IMR-90 (cell line): ENCODE data around the gene SENP2. TPM values are rescaled to one million over a fixed set of nuclear protein-coding genes. Genes with fewer than 3 reads are reported as not detected.

ENCODE experiments used
- ATAC-seq: fragments of 200-7000 bp; cut with Tn5 transposase; 2 replicates; pipeline ENCODE4 v1.9.1; 2020; ENCODE audit warnings: low read depth, mild to moderate bottlenecking, moderate library complexity
- BruUV-seq: library from RNA; stranded (reverse); fragments of 400-500 nt; replicated peaks from 2 replicates; lab custom pipeline; 2021; lab: Mats Ljungman, UMichigan
- CTCF ChIA-PET: fragments of 300-600 bp; formaldehyde crosslinking; extraction: SDS; loops from one replicate; lab custom pipeline; 2021; ENCODE audit warnings: antibody characterized with exemption; lab: Yijun Ruan, JAX
- POLR2A ChIA-PET: fragments of 300-600 bp; sonication (Branson Sonifier 250); formaldehyde crosslinking; loops from one replicate; lab custom pipeline; 2022; ENCODE audit warnings: antibody characterized with exemption; ENCODE audit not compliant: unreplicated experiment; lab: Charles Lee
- DNase-seq: peaks from one replicate; pipeline ENCODE4 v3.0.0; 2013
- H2AFZ ChIP-seq: replicated peaks from 2 replicates; pipeline ENCODE3; 2013; ENCODE audit warnings: low read length, mild to moderate bottlenecking; ENCODE audit not compliant: poor library complexity
- H2AK5ac ChIP-seq: 2 replicates; pipeline ENCODE4 v1.6.1; 2013; ENCODE audit warnings: low read depth, low read length, inconsistent platforms
- H2AK9ac ChIP-seq: replicated peaks from 2 replicates; pipeline ENCODE3; 2013; ENCODE audit warnings: mild to moderate bottlenecking, low read depth, low read length, moderate library complexity; ENCODE audit not compliant: poor library complexity
- H2BK120ac ChIP-seq: 2 replicates; pipeline ENCODE4 v1.6.1; 2013; ENCODE audit warnings: low read depth, low read length, inconsistent platforms
- H2BK15ac ChIP-seq: 3 replicates; pipeline ENCODE4 v1.6.1; 2013; ENCODE audit warnings: low read depth, low read length, inconsistent platforms
- H2BK20ac ChIP-seq: 2 replicates; pipeline ENCODE4 v1.6.1; 2013; ENCODE audit warnings: low read depth, mild to moderate bottlenecking, inconsistent platforms, low read length, moderate library complexity
- H2BK5ac ChIP-seq: 2 replicates; pipeline ENCODE4 v1.6.1; 2013; ENCODE audit warnings: mild to moderate bottlenecking, low read depth, low read length, inconsistent platforms; ENCODE audit not compliant: poor library complexity, severe bottlenecking
- H3K14ac ChIP-seq: replicated peaks from 2 replicates; pipeline ENCODE4 v1.6.1; 2013; ENCODE audit warnings: low read depth, low read length, inconsistent platforms
- H3K18ac ChIP-seq: 2 replicates; pipeline ENCODE4 v1.6.1; 2013; ENCODE audit warnings: low read depth, low read length, control low read depth
- H3K23ac ChIP-seq: 2 replicates; pipeline ENCODE4 v1.6.1; 2013; ENCODE audit warnings: low read depth, low read length, inconsistent platforms
- H3K27ac ChIP-seq: 2 replicates; pipeline ENCODE4 v1.5.1; 2013; ENCODE audit warnings: mild to moderate bottlenecking, control low read depth, low read length; ENCODE audit not compliant: insufficient read depth
- H3K27me3 ChIP-seq: 2 replicates; pipeline ENCODE4 v1.6.1; 2013; ENCODE audit warnings: low read length; ENCODE audit not compliant: control insufficient read depth, insufficient read depth
- H3K36me3 ChIP-seq: 2 replicates; pipeline ENCODE4 v1.6.1; 2013; ENCODE audit warnings: low read length, mixed read lengths; ENCODE audit not compliant: control insufficient read depth, insufficient read depth
- H3K4ac ChIP-seq: 2 replicates; pipeline ENCODE4 v1.6.1; 2013; ENCODE audit warnings: low read depth, low read length, inconsistent platforms
- H3K4me1 ChIP-seq: 2 replicates; pipeline ENCODE4 v1.6.1; 2013; ENCODE audit warnings: low read length, mixed read lengths; ENCODE audit not compliant: control insufficient read depth, insufficient read depth
- H3K4me2 ChIP-seq: 2 replicates; pipeline ENCODE4 v1.6.1; 2013; ENCODE audit warnings: low read depth, mild to moderate bottlenecking, control low read depth, low read length, moderate library complexity
- H3K4me3 ChIP-seq: 2 replicates; pipeline ENCODE4 v1.5.1; 2013; ENCODE audit warnings: low read depth, mild to moderate bottlenecking, control low read depth, low read length, moderate library complexity; ENCODE audit not compliant: insufficient read depth
- H3K56ac ChIP-seq: 2 replicates; pipeline ENCODE4 v1.6.1; 2013; ENCODE audit warnings: low read length, inconsistent platforms; ENCODE audit not compliant: insufficient read depth; ENCODE audit errors: extremely low read depth
- H3K79me1 ChIP-seq, 2 experiments: 2 replicates each; pipeline ENCODE4 v1.6.1; 2013; ENCODE audit warnings: low read length in 2 of 2, inconsistent platforms in 1 of 2, low read depth in 1 of 2
- H3K9ac ChIP-seq: 2 replicates; pipeline ENCODE4 v1.6.1; 2013; ENCODE audit warnings: low read depth, low read length, control low read depth
- H3K9me1 ChIP-seq: 2 replicates; pipeline ENCODE4 v1.6.1; 2013; ENCODE audit warnings: low read length, inconsistent platforms; ENCODE audit not compliant: insufficient read depth
- H3K9me3 ChIP-seq: 2 replicates; pipeline ENCODE4 v1.6.1; 2013; ENCODE audit warnings: low read length; ENCODE audit not compliant: control insufficient read depth, insufficient read depth
- H4K20me1 ChIP-seq: 2 replicates; pipeline ENCODE4 v1.6.1; 2013; ENCODE audit warnings: low read length, inconsistent platforms; ENCODE audit not compliant: insufficient read depth
- H4K5ac ChIP-seq: 2 replicates; pipeline ENCODE4 v1.6.1; 2013; ENCODE audit warnings: mild to moderate bottlenecking, low read depth, low read length, control low read depth
- H4K8ac ChIP-seq, 2 experiments: 2 replicates each; pipeline ENCODE4 v1.6.1; 2013; ENCODE audit warnings: low read depth in 2 of 2, low read length in 2 of 2, control low read depth in 1 of 2, inconsistent platforms in 1 of 2
- H4K91ac ChIP-seq: 2 replicates; pipeline ENCODE4 v1.6.1; 2013; ENCODE audit warnings: low read depth, low read length, inconsistent platforms; ENCODE audit not compliant: insufficient read depth
- BHLHE40 ChIP-seq: fragments of 150-350 bp; IDR thresholded peaks from 2 replicates; pipeline ENCODE4 v1.6.1; 2016; ENCODE audit warnings: mild to moderate bottlenecking, low read depth, low read length
- WGBS, 2 experiments: methylation state at CpG; one replicate each; pipeline versions ENCODE4 v1.1.5 to v1.1.7; 2013; ENCODE audit warnings: missing lambda C conversion rate in 2 of 2; ENCODE audit not compliant: insufficient read length in 1 of 2; ENCODE audit errors: extremely low coverage in 2 of 2; 5-methylcytosine and 5-hydroxymethylcytosine counted together
- dilution Hi-C: fragments of 300-500 bp; cut with HindIII; formaldehyde crosslinking; loops from one replicate; pipeline ENCODE4 v1.14.3; 2018; ENCODE audit warnings: low sequenced_read_pairs; ENCODE audit not compliant: unreplicated experiment
- in situ Hi-C: fragments of 300-500 bp; cut with MboI; formaldehyde crosslinking; loops from 3 replicates; pipeline ENCODE4 v1.14.3; 2019; ENCODE audit warnings: low sequenced_read_pairs, inconsistent platforms, mixed read lengths
- intact Hi-C: fragments of 100-400 bp; cut with micrococcal nuclease; formaldehyde crosslinking; loops from 2 replicates; pipeline ENCODE4 v1.10.0; 2022
- microRNA-seq, 2 experiments: library from miRNA; stranded (forward) in 1 of 2; unstranded in 1 of 2; fragments of 10-50 nt in 1 of 2; fragments of <30 nt in 1 of 2; gene quantifications in 1 of 2; microRNA quantifications in 1 of 2; one replicate each; pipeline versions ENCODE3 to v1.1.0; 2013 to 2020; ENCODE audit not compliant: insufficient read depth in 1 of 2, insufficient read length in 1 of 2, unreplicated experiment in 1 of 2
- polyA plus RNA-seq, 3 experiments: library from polyadenylated mRNA; depleted of rRNA; stranded (reverse); fragments of >200 nt; gene quantifications; 2 replicates each; pipeline ENCODE4 v1.2.3, GENCODE V29; 2012; ENCODE audit warnings: low replicate concordance in 1 of 3
- small RNA-seq, 5 experiments: library from RNA; depleted of rRNA; stranded (forward); fragments of <200 nt; gene quantifications; one replicate each; pipeline ENCODE3, GENCODE V24; 2012
- total RNA-seq: library from RNA; depleted of rRNA; stranded (reverse); fragments of >200 nt; gene quantifications from 2 replicates; pipeline ENCODE4 v1.2.3, GENCODE V29; 2012; rRNA removed

SENP2 gene
- total and polyA plus RNA-seq, 2 of the 4 experiments (the other 2 are of a cell fraction) = 9.4 to 15.2 TPM

- no peak overlapping the region for H2BK20ac ChIP-seq
- WGBS, 2 experiments = no CpG with 5 or more reads among the region's 4 CpGs
- BruUV-seq = no TSS peak
- H4K20me1 ChIP-seq = peaks cover 14% of the 10 kb centered on the region
- H3K4ac ChIP-seq = no peak overlapping the region
- H3K23ac ChIP-seq = no peak overlapping the region
- dilution Hi-C loops = no loop called here
- H3K27ac ChIP-seq = no peak overlapping the region
- H3K36me3 ChIP-seq = peaks cover 25% of the 10 kb centered on the region
- no peak overlapping the region for H3K14ac ChIP-seq
- no peaks in the 10 kb centered on the region for H3K9me3 ChIP-seq
- intact Hi-C loops = no loop called here
- ChIA-PET CTCF (interaction anchor here (0.9 kb wide), 1 partner anchor 20 kb away, joined by 3 read pairs; no protein-coding TSS in a partner anchor), POLR2A (no interaction called here)
- ATAC-seq = no peak
- no peak for DNase-seq
- no peak overlapping the region for H3K9ac ChIP-seq
- H3K79me1 ChIP-seq = peaks cover 38 to 56% of the 10 kb centered on the region in 2 experiments
- no peak overlapping the region for H2AK5ac ChIP-seq
- no peak overlapping the region for H2AFZ ChIP-seq
- H3K18ac ChIP-seq = no peak overlapping the region
- no peak for TF ChIP-seq BHLHE40
- H4K5ac ChIP-seq = no peak overlapping the region
- H4K91ac ChIP-seq = no peak overlapping the region
- no peak overlapping the region for H3K56ac ChIP-seq
- no peak overlapping the region for H2AK9ac ChIP-seq
- H2BK5ac ChIP-seq = no peak overlapping the region
- no peak overlapping the region for H4K8ac ChIP-seq
- no peak overlapping the region for H2BK120ac ChIP-seq
- no peak overlapping the region for H2BK15ac ChIP-seq
- H3K4me3 ChIP-seq = no peak overlapping the region
- no peaks in the 10 kb centered on the region for H3K9me1 ChIP-seq
- in situ Hi-C loops = no loop called here
- H3K27me3 ChIP-seq = no peaks in the 10 kb centered on the region
- H3K4me2 ChIP-seq = no peak overlapping the region
- H3K4me1 ChIP-seq = no peaks in the 10 kb centered on the region
Measured at GRCh38 chr3:185680231-185680630, 94.1 kb downstream of the SENP2 start.

Small RNAs within 50 kb of the gene (microRNA-seq; reads per million reads assigned to microRNA genes)
- not detected for gene AC133473.1 (ENCODE audit: insufficient read depth, insufficient read length)

Small RNAs within 50 kb of the gene (small RNA-seq; reads per million reads assigned to genes)
- 0 reads per million in 5 experiments for gene AC133473.1

Other genes starting within 250 kb of the SENP2 start
- 17.6 and 19.2 TPM in 2 replicates for gene MAP3K13, start 223.2 kb upstream of the SENP2 start, total RNA-seq
- gene MAP3K13, start 223.2 kb upstream of the SENP2 start, polyA plus RNA-seq (2012; rRNA removed) = 8.6 and 9.9 TPM in 2 replicates
- 10.6 and 11.9 TPM in 2 replicates for gene TMEM41A, start 87.3 kb upstream of the SENP2 start, total RNA-seq
- gene TMEM41A, start 87.3 kb upstream of the SENP2 start, polyA plus RNA-seq (2012; rRNA removed) = 12.0 and 12.5 TPM in 2 replicates
- 0.28 and 0.36 TPM in 2 replicates for gene LIPH, start 33.7 kb upstream of the SENP2 start, total RNA-seq
- gene LIPH, start 33.7 kb upstream of the SENP2 start, polyA plus RNA-seq (2012; rRNA removed) = 0.17 and 0.27 TPM in 2 replicates
- gene IGF2BP2, start 238.7 kb downstream of the SENP2 start, total RNA-seq = 88.2 and 126 TPM in 2 replicates
- 20.3 and 23.4 TPM in 2 replicates for gene IGF2BP2, start 238.7 kb downstream of the SENP2 start, polyA plus RNA-seq (2012; rRNA removed)